HCT116 (cell line): ENCODE data around the gene ETF1. TPM values are rescaled to one million over a fixed set of nuclear protein-coding genes. Genes with fewer than 3 reads are reported as not detected.

Experiments used
- ATAC-seq: fragments of 200-7000 bp; cut with Tn5 transposase; 2 replicates; pipeline ENCODE4 v1.9.1; 2020; ENCODE audit warnings: mild to moderate bottlenecking, moderate library complexity
- BruUV-seq: library from RNA; stranded (reverse); fragments of 400-500 nt; replicated peaks from 2 replicates; lab custom pipeline; 2021; lab: Mats Ljungman, UMichigan
- CTCF ChIA-PET: fragments of 300-600 bp; sonication (Branson Sonifier 250); formaldehyde crosslinking; loops from one replicate; lab custom pipeline; 2021; ENCODE audit warnings: antibody characterized with exemption; lab: Charles Lee
- POLR2A ChIA-PET: fragments of 300-600, 350-600 bp; sonication (Branson Sonifier 250); formaldehyde crosslinking; loops from one replicate; lab custom pipeline; 2021; ENCODE audit warnings: antibody characterized with exemption; lab: Charles Lee
- RAD21 ChIA-PET, 2 experiments: fragments of 300-600 bp; sonication (Branson Sonifier 250); formaldehyde crosslinking; loops; one replicate each; lab custom pipeline; 2023; ENCODE audit warnings: low total read pairs in 2 of 2; ENCODE audit not compliant: uncharacterized antibody in 2 of 2, unreplicated experiment in 2 of 2, low non-redundant PET in 1 of 2; lab: Charles Lee
- DNase-seq: peaks from one replicate; pipeline ENCODE4 v3.0.0-alpha.2; 2010; ENCODE audit warnings: low read depth, low spot score
- H2AFZ ChIP-seq: fragments of 200-600 bp; shearing (Covaris generic), sonication (generic); 2 replicates; pipeline ENCODE4 v1.6.1; 2017; ENCODE audit warnings: low read depth, mixed run types, mixed read lengths, antibody characterized with exemption, low read length; ENCODE audit not compliant: poor library complexity, severe bottlenecking
- H3K27ac ChIP-seq: 2 replicates; pipeline ENCODE4 v1.5.1; 2012; ENCODE audit warnings: low read depth, low read length
- H3K27me3 ChIP-seq: fragments of 200-600 bp; sonication (generic); 2 replicates; pipeline ENCODE4 v1.6.1; 2016; ENCODE audit warnings: mixed run types, low read length, mixed read lengths; ENCODE audit not compliant: insufficient read depth
- H3K36me3 ChIP-seq, 2 experiments: fragments of 200-500 bp in 1 of 2; fragments of 200-600 bp in 1 of 2; sonication (Bioruptor generic) in 1 of 2; sonication (generic) in 1 of 2; 2 replicates each; pipeline versions ENCODE4 v1.5.1 to v1.6.1; 2014 to 2016; ENCODE audit warnings: low read length in 2 of 2, inconsistent platforms in 1 of 2, mixed read lengths in 1 of 2, mixed run types in 1 of 2; ENCODE audit not compliant: insufficient read depth in 2 of 2, control insufficient read depth in 1 of 2
- H3K4me1 ChIP-seq, 2 experiments: fragments of 200-600 bp in 1 of 2; sonication (generic) in 1 of 2; 2 replicates each; pipeline versions ENCODE4 v1.5.1 to v1.6.1; 2012 to 2017; ENCODE audit warnings: low read length in 2 of 2, inconsistent platforms in 1 of 2, mild to moderate bottlenecking in 1 of 2, mixed read lengths in 1 of 2, mixed run types in 1 of 2, moderate library complexity in 1 of 2; ENCODE audit not compliant: insufficient read depth in 2 of 2, control insufficient read depth in 1 of 2
- H3K4me2 ChIP-seq: fragments of 200-600 bp; sonication (generic); 2 replicates; pipeline ENCODE4 v1.6.1; 2017; ENCODE audit warnings: mixed run types, low read length, mixed read lengths
- H3K4me3 ChIP-seq, 2 experiments: fragments of 200-600 bp in 1 of 2; sonication (generic) in 1 of 2; replicated peaks in 1 of 2; 2 replicates each; pipeline ENCODE4 v1.5.1; 2011 to 2016; ENCODE audit warnings: low read length in 2 of 2, control low read depth in 1 of 2, low read depth in 1 of 2, mild to moderate bottlenecking in 1 of 2, mixed read lengths in 1 of 2, mixed run types in 1 of 2
- H3K79me2 ChIP-seq: fragments of 200-600 bp; sonication (generic); 2 replicates; pipeline ENCODE4 v1.6.1; 2017; ENCODE audit warnings: mild to moderate bottlenecking, mixed run types, low read length, moderate library complexity, mixed read lengths; ENCODE audit not compliant: insufficient read depth
- H3K9ac ChIP-seq: fragments of 200-600 bp; sonication (generic); 2 replicates; pipeline ENCODE4 v1.6.1; 2016; ENCODE audit warnings: low read length, mixed read lengths
- H3K9me2 ChIP-seq: fragments of 200-600 bp; sonication (generic), shearing (Covaris generic); 2 replicates; pipeline ENCODE4 v1.6.1; 2017; ENCODE audit warnings: mixed run types, mild to moderate bottlenecking, moderate library complexity; ENCODE audit not compliant: insufficient read depth
- H3K9me3 ChIP-seq, 2 experiments: fragments of 200-500 bp in 1 of 2; fragments of 200-600 bp in 1 of 2; sonication (Bioruptor generic) in 1 of 2; sonication (generic) in 1 of 2; 2 replicates each; pipeline ENCODE4 v1.6.1; 2014 to 2017; ENCODE audit warnings: low read length in 2 of 2, mixed read lengths in 2 of 2, inconsistent platforms in 1 of 2, low read depth in 1 of 2, mild to moderate bottlenecking in 1 of 2, mixed run types in 1 of 2, moderate library complexity in 1 of 2; ENCODE audit not compliant: control insufficient read depth in 1 of 2, insufficient read depth in 1 of 2
- H4K20me1 ChIP-seq: fragments of 200-600 bp; sonication (generic), shearing (Covaris generic); 2 replicates; pipeline ENCODE4 v1.6.1; 2017; ENCODE audit warnings: mixed run types, mild to moderate bottlenecking, moderate library complexity; ENCODE audit not compliant: insufficient read depth
- CBX3 ChIP-seq: IDR thresholded peaks from 2 replicates; pipeline ENCODE4 v1.6.1; 2012; ENCODE audit warnings: low read depth
- EGR1 ChIP-seq: IDR thresholded peaks from 2 replicates; pipeline ENCODE4 v1.6.1; 2012; ENCODE audit warnings: low read depth
- ELF1 ChIP-seq: IDR thresholded peaks from 2 replicates; pipeline ENCODE4 v1.6.1; 2012; ENCODE audit warnings: low read depth, borderline replicate concordance
- EZH2 ChIP-seq: fragments of 200-600 bp; sonication (generic); IDR thresholded peaks from 2 replicates; pipeline ENCODE4 v1.6.1; 2017; ENCODE audit warnings: antibody characterized with exemption, mixed run types
- FOSL1 ChIP-seq: IDR thresholded peaks from 2 replicates; pipeline ENCODE4 v1.6.1; 2012; ENCODE audit warnings: low read depth
- ZFX ChIP-seq: fragments of 450-650 bp; IDR thresholded peaks from 2 replicates; pipeline ENCODE4 v1.6.1; 2017
- intact Hi-C: fragments of 100-400 bp; cut with micrococcal nuclease; formaldehyde crosslinking; loops from 2 replicates; pipeline ENCODE4 v1.10.0; 2022
- total RNA-seq: library from RNA; stranded (reverse); gene quantifications from one replicate; pipeline ENCODE4 v1.2.1, GENCODE V29; 2021; ENCODE audit not compliant: unreplicated experiment
- TF ChIP-seq, protein P1 (sequence below), 3 experiments: fragments of 200-600 bp in 1 of 3; sonication (generic) in 1 of 3; IDR thresholded peaks in 2 of 3; conservative IDR thresholded peaks in 1 of 3; 2 replicates each; pipeline ENCODE4 v1.5.1; 2012 to 2017; ENCODE audit warnings: low read depth in 2 of 3, low read length in 2 of 3, antibody characterized with exemption in 1 of 3, borderline replicate concordance in 1 of 3, control low read depth in 1 of 3, mild to moderate bottlenecking in 1 of 3, mixed read lengths in 1 of 3, mixed run types in 1 of 3, moderate library complexity in 1 of 3; ENCODE audit not compliant: insufficient read depth in 1 of 3

The ETF1 gene
- total RNA-seq, 1 experiment from 2014 or later: 178 TPM

GRCh38 chr5:138542956-138543729, at the start of gene ETF1 (continued):
- TF ChIP-seq, protein P1, sequence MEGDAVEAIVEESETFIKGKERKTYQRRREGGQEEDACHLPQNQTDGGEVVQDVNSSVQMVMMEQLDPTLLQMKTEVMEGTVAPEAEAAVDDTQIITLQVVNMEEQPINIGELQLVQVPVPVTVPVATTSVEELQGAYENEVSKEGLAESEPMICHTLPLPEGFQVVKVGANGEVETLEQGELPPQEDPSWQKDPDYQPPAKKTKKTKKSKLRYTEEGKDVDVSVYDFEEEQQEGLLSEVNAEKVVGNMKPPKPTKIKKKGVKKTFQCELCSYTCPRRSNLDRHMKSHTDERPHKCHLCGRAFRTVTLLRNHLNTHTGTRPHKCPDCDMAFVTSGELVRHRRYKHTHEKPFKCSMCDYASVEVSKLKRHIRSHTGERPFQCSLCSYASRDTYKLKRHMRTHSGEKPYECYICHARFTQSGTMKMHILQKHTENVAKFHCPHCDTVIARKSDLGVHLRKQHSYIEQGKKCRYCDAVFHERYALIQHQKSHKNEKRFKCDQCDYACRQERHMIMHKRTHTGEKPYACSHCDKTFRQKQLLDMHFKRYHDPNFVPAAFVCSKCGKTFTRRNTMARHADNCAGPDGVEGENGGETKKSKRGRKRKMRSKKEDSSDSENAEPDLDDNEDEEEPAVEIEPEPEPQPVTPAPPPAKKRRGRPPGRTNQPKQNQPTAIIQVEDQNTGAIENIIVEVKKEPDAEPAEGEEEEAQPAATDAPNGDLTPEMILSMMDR (IDR thresholded peaks at IDR 0.05 in 2 of 3, conservative IDR thresholded peaks at IDR 0.05 in 1 of 3; ENCODE audit: borderline replicate concordance in 1 of 3, insufficient read depth in 1 of 3, low read depth in 2 of 3, low read length in 2 of 3): no peak
- TF ChIP-seq EGR1: no peak
- no peak for TF ChIP-seq FOSL1

- no peak overlapping the region for H3K9ac ChIP-seq
- H3K4me2 ChIP-seq: no peak overlapping the region
- CTCF ChIA-PET: interaction anchor here (0.6 kb wide), 1 partner anchor 9 kb away, joined by 4 read pairs; no protein-coding TSS in a partner anchor
- RAD21 ChIA-PET: no interaction called here
- no peaks in the 10 kb centered on the region for H3K36me3 ChIP-seq
- intact Hi-C loops: no loop called here
- H3K9me3 ChIP-seq: no peaks in the 10 kb centered on the region
- no peak for ATAC-seq
- no peaks in the 10 kb centered on the region for H3K4me1 ChIP-seq
- TF ChIP-seq EZH2 (no peak), ZFX (no peak), ELF1 (no peak), CBX3 (no peak)
- TF ChIP-seq, all 23 proteins: peak for 0
- Histone ChIP-seq H4K20me1 (no peaks in the 10 kb centered on the region), H2AFZ (no peak overlapping the region), H3K27ac (no peak overlapping the region), H3K4me3 (no peak overlapping the region), H3K79me2 (no peaks in the 10 kb centered on the region), H3K27me3 (no peaks in the 10 kb centered on the region), H3K9me2 (no peaks in the 10 kb centered on the region)
- BruUV-seq: no TSS peak
- POLR2A ChIA-PET: no interaction called here
- DNase-seq: no peak
Measured at GRCh38 chr5:138588013-138588788, 45.2 kb upstream of the ETF1 start.
